RWPE2 (cell line): ENCODE results near the gene NDNF.
A peak's percentile ranks its signal among the peaks of the same experiment; 100 is the strongest.

ENCODE experiments used
- ATAC-seq: fragments of 200-7000 bp; cut with Tn5 transposase; 3 replicates; pipeline ENCODE4 v1.9.1; 2021; ENCODE audit warnings: low read depth
- DNase-seq: peaks from one replicate; pipeline ENCODE4 v3.0.0-alpha.2; 2020; ENCODE audit warnings: low spot score
- H3K27ac ChIP-seq: fragments of 450-650 bp; 2 replicates; pipeline ENCODE4 v1.5.1; 2017; ENCODE audit warnings: mild to moderate bottlenecking; ENCODE audit not compliant: poor library complexity, severe bottlenecking
- H3K27me3 ChIP-seq: fragments of 250-450 bp; sonication (Bioruptor Pico); 2 replicates; pipeline ENCODE4 v1.5.1; 2021; ENCODE audit warnings: mild to moderate bottlenecking, moderate library complexity; ENCODE audit not compliant: insufficient read depth, poor library complexity, severe bottlenecking
- H3K36me3 ChIP-seq: fragments of 250-450 bp; sonication (Bioruptor Pico); 2 replicates; pipeline ENCODE4 v1.5.1; 2020; ENCODE audit warnings: low read depth, mild to moderate bottlenecking, moderate library complexity
- H3K4me1 ChIP-seq: fragments of 250-450 bp; sonication (Bioruptor Pico); 2 replicates; pipeline ENCODE4 v1.5.1; 2021; ENCODE audit warnings: mild to moderate bottlenecking, moderate library complexity; ENCODE audit not compliant: insufficient read depth, poor library complexity, severe bottlenecking
- H3K4me3 ChIP-seq: fragments of 250-450 bp; sonication (Bioruptor Pico); 2 replicates; pipeline ENCODE4 v1.5.1; 2021; ENCODE audit warnings: mild to moderate bottlenecking, moderate library complexity; ENCODE audit not compliant: severe bottlenecking
- H3K9me3 ChIP-seq: fragments of 250-450 bp; sonication (Bioruptor Pico); 2 replicates; pipeline ENCODE4 v1.5.1; 2021; ENCODE audit warnings: mild to moderate bottlenecking, moderate library complexity; ENCODE audit not compliant: severe bottlenecking
- CTCF ChIP-seq: fragments of 450-650 bp; IDR thresholded peaks from one replicate; pipeline ENCODE4 v1.5.1; 2017; ENCODE audit warnings: mild to moderate bottlenecking, moderate library complexity; ENCODE audit not compliant: poor library complexity, severe bottlenecking

The NDNF gene

GRCh38 chr4:121057466-121057922, 14.8 kb downstream of the NDNF start:
- Histone ChIP-seq H3K4me3 (no peak overlapping the region), H3K27me3 (peaks cover 9% of the 10 kb centered on the region), H3K9me3 (no peaks in the 10 kb centered on the region), H3K27ac (no peak overlapping the region), H3K4me1 (no peaks in the 10 kb centered on the region), H3K36me3 (no peaks in the 10 kb centered on the region)
- TF ChIP-seq CTCF = no peak
- DNase-seq = no peak
- ATAC-seq = no peak

- Histone ChIP-seq H3K36me3 (no peaks in the 10 kb centered on the region), H3K9me3 (no peaks in the 10 kb centered on the region), H3K27me3 (peaks cover 4% of the 10 kb centered on the region), H3K27ac (no peak overlapping the region), H3K4me1 (no peaks in the 10 kb centered on the region), H3K4me3 (no peak overlapping the region)
- ATAC-seq = no peak
- no peak for DNase-seq
- no peak for TF ChIP-seq CTCF
Measured at GRCh38 chr4:121056066-121056465, 16.3 kb downstream of the NDNF start.

- TF ChIP-seq CTCF = no peak
- no peak for ATAC-seq
- no peak for DNase-seq
- no peaks in the 10 kb centered on the region for H3K9me3 ChIP-seq
- no peaks in the 10 kb centered on the region for H3K4me1 ChIP-seq
- no peak overlapping the region for H3K27ac ChIP-seq
- H3K27me3 ChIP-seq = peaks cover 4% of the 10 kb centered on the region
- H3K4me3 ChIP-seq = no peak overlapping the region
- H3K36me3 ChIP-seq = no peaks in the 10 kb centered on the region
Measured at GRCh38 chr4:121054373-121054772, 18.0 kb downstream of the NDNF start.

GRCh38 chr4:121053601-121054143, 18.7 kb downstream of the NDNF start:
- Histone ChIP-seq H3K27me3 (peaks cover 4% of the 10 kb centered on the region), H3K9me3 (no peaks in the 10 kb centered on the region), H3K4me1 (no peaks in the 10 kb centered on the region), H3K27ac (no peak overlapping the region), H3K36me3 (no peaks in the 10 kb centered on the region), H3K4me3 (no peak overlapping the region)
- no peak for DNase-seq
- no peak for TF ChIP-seq CTCF
- ATAC-seq = peak; percentile 48

GRCh38 chr4:121050300-121050699, 22.0 kb downstream of the NDNF start:
- peak; percentile 31 for TF ChIP-seq CTCF
- H3K4me3 ChIP-seq = no peak overlapping the region
- H3K27ac ChIP-seq = no peak overlapping the region
- no peaks in the 10 kb centered on the region for H3K36me3 ChIP-seq
- H3K9me3 ChIP-seq = no peaks in the 10 kb centered on the region
- no peak for DNase-seq
- no peaks in the 10 kb centered on the region for H3K4me1 ChIP-seq
- no peak for ATAC-seq
- H3K27me3 ChIP-seq = no peaks in the 10 kb centered on the region
